ENCODE results near the gene DCANP1. TPM values are rescaled to one million over a fixed set of nuclear protein-coding genes. Genes with fewer than 3 reads are reported as not detected.

The DCANP1 gene
- total RNA-seq, 1 donor from 2014 or later: not detected

DNA sequence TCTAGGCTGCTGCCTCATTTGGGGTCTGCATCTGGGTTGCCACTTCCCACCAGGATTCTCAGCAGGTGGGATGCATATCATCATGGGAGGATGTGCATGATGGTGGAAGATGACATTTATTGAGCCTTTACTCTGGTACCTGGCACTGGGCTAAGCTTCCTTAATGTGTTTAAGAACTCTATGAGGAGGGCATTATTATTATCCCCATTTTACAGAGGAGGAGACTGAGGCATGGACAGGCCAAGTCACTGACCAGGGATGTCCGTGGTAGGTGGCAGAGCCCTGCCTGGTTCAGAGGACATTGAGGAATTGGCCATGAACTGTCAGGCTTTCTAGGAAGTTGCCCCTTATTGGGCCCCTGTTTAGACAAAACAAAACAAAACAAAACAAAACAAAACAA lies 36.1 kb upstream of the DCANP1 start:
- Mint-ChIP-seq H3K36me3 (no peaks in the 10 kb centered on the region), H3K4me3 (no peak overlapping the region), H3K27ac (no peak overlapping the region), H3K9me3 (no peaks in the 10 kb centered on the region), H3K4me1 (ENCODE audit: unreplicated experiment) (peaks cover 21% of the 10 kb centered on the region), H3K27me3 (peaks cover 72% of the 10 kb centered on the region)
- no peak for DNase-seq (ENCODE audit: extremely low spot score, unreplicated experiment)
- TF ChIP-seq CTCF (conservative IDR thresholded peaks at IDR 0.05): no peak

DNA sequence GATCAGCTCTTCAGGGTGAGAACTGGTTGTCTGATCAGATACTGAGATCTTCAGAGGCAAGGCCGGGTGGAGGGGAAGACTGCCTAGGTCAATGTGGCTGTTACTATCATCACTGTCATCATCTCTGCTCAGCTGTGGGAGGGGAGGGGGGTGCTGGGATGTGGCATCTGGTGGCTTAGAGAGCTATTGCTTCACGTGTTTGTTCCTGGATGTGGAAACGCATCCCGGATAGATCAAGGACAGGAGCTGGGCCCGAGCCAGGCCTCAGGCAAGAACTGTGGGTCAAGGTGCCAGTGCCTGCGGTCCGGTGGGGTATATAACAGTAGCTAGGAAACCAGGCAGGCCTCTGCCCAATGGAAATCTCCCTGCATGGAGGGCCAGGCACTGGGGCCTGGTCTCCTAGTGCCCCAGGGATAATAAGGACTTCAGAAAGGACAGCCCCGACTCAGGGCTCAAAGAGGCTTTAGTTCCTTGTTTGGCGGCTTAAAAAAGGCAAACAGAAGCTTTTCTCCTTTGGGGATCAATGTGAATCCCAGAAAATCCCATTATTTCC lies 35.3 kb upstream of the DCANP1 start:
- Mint-ChIP-seq H3K9me3 (no peaks in the 10 kb centered on the region), H3K4me1 (ENCODE audit: unreplicated experiment) (peaks cover 14% of the 10 kb centered on the region), H3K4me3 (no peak overlapping the region), H3K36me3 (no peaks in the 10 kb centered on the region), H3K27ac (no peak overlapping the region), H3K27me3 (peaks cover 69% of the 10 kb centered on the region)
- no peak for TF ChIP-seq CTCF (conservative IDR thresholded peaks at IDR 0.05)
- no peak for DNase-seq (ENCODE audit: extremely low spot score, unreplicated experiment)

GRCh38 chr5:135481909-135482311 lies 34.8 kb upstream of the DCANP1 start:
- Mint-ChIP-seq H3K27ac (no peak overlapping the region), H3K9me3 (no peaks in the 10 kb centered on the region), H3K4me3 (no peak overlapping the region), H3K4me1 (ENCODE audit: unreplicated experiment) (peaks cover 17% of the 10 kb centered on the region), H3K27me3 (peaks cover 67% of the 10 kb centered on the region), H3K36me3 (no peaks in the 10 kb centered on the region)
- DNase-seq (ENCODE audit: extremely low spot score, unreplicated experiment): no peak
- TF ChIP-seq CTCF (conservative IDR thresholded peaks at IDR 0.05): no peak

DNA sequence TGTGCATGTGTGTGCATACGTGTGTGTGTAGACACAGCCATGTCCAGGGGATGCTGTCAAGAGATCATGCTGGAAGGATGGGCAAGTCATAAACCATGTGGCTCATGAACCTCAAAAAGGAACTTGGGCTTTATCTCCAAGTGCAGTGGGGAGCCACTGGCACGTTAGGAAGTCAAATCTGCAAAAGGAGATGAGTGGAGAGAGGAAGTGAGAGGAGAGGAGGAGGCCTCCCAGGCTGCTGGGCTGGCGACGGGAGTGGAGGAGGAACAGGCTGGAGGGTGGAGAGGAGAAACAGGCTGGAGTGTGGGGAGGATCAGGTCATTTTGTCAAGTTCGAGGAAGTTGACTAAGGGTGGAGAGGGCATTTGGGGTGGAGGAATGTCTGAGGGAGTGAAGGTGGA lies 34.2 kb upstream of the DCANP1 start:
- no peak overlapping the region for H3K4me3 Mint-ChIP-seq
- TF ChIP-seq CTCF (conservative IDR thresholded peaks at IDR 0.05): no peak
- DNase-seq (ENCODE audit: extremely low spot score, unreplicated experiment): no peak
- H3K27me3 Mint-ChIP-seq: peaks cover 67% of the 10 kb centered on the region
- H3K9me3 Mint-ChIP-seq: no peaks in the 10 kb centered on the region
- H3K4me1 Mint-ChIP-seq (ENCODE audit: unreplicated experiment): peaks cover 19% of the 10 kb centered on the region
- H3K36me3 Mint-ChIP-seq: no peaks in the 10 kb centered on the region
- no peak overlapping the region for H3K27ac Mint-ChIP-seq

- Mint-ChIP-seq H3K36me3 (no peaks in the 10 kb centered on the region), H3K4me3 (no peak overlapping the region), H3K9me3 (no peaks in the 10 kb centered on the region), H3K27me3 (peaks cover 62% of the 10 kb centered on the region), H3K4me1 (ENCODE audit: unreplicated experiment) (peaks cover 19% of the 10 kb centered on the region), H3K27ac (no peak overlapping the region)
- no peak for DNase-seq (ENCODE audit: extremely low spot score, unreplicated experiment)
- no peak for TF ChIP-seq CTCF (conservative IDR thresholded peaks at IDR 0.05)
Measured at GRCh38 chr5:135480511-135480910, 33.4 kb upstream of the DCANP1 start.

DNA sequence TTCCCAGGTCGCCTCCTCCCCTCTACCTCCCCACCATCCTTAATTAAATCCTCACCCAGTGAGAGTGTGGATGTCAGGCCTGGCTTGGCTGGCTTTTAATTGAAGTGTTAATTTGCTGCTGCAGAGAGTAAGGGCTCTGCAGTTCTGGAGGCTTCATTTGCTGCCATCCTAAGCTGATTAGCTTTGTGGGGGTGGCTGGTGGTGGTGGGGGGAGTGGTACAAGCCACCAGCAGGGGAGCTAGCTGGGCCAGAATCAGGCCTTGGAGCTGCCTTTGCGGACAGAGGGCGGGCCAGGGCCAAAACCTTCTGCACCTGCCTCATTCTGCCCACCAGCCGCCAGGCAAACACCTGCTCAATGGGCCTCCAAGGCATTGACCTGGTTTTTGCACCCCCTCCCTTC lies 31.8 kb upstream of the DCANP1 start:
- peaks cover 24% of the 10 kb centered on the region for H3K4me1 Mint-ChIP-seq (ENCODE audit: unreplicated experiment)

More for the DNA sequence above, 31.8 kb upstream of the DCANP1 start:
- Mint-ChIP-seq H3K36me3 (no peaks in the 10 kb centered on the region), H3K4me3 (no peak overlapping the region), H3K9me3 (no peaks in the 10 kb centered on the region), H3K27me3 (peaks cover 59% of the 10 kb centered on the region), H3K27ac (no peak overlapping the region)
- no peak for DNase-seq (ENCODE audit: extremely low spot score, unreplicated experiment)
- no peak for TF ChIP-seq CTCF (conservative IDR thresholded peaks at IDR 0.05)
